Globus pallidus (tissue), 1 donor: ENCODE measurements around the gene ARMH3.

Source experiments
- DNase-seq: peaks from one replicate; pipeline ENCODE4 v3.0.0-alpha.2; 2015; ENCODE audit warnings: low spot score

ARMH3 gene

DNA sequence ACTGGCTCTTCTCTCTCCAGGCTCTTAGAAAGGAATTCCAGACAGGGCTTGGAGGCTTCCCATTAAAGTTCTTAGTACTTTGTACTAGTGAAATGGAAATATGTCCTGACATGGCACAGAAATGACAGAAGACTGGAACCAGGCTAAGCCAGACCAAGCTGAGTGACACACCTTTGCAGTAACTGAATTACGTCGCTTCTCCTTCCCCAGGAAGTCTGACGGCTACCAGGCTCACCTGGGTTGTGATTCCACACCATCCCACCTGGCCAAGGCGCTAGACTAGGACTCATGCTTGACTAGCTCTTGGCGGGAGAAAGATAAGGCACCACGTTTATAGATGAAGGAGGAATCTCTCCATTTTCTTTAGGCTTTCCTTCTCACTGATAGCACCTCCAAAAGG, 161.7 kb downstream of the ARMH3 start:
- DNase-seq, result no peak

DNA sequence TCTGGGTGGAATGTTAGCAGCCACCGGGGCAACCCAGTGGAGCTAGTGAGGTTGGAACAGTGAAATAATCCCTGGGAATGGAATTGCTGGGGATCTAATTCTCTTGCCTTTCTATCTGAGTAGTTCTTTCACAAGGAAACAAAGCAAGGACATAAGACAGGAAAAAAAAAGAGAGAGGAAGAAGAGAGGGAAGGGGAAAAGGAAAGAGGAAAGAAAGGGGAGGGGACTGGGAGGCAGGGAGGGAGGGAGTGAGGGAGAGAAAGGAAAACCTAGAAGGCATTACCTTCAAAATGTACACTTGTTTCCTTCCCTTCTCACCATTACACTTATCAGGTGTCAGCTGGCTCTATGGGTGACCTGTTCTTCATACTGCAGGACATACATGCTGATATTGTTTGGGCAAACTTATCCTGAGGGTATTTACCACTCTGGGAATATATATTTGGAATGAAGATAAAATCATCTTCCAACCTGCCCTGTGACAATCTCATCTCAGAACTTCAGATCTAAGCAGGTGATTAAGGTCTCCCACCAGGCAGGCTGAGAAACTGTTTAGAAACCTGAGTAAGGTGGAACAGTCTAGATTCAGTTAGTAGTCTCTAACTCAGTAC, 162.4 kb downstream of the ARMH3 start:
- no peak for DNase-seq

DNA sequence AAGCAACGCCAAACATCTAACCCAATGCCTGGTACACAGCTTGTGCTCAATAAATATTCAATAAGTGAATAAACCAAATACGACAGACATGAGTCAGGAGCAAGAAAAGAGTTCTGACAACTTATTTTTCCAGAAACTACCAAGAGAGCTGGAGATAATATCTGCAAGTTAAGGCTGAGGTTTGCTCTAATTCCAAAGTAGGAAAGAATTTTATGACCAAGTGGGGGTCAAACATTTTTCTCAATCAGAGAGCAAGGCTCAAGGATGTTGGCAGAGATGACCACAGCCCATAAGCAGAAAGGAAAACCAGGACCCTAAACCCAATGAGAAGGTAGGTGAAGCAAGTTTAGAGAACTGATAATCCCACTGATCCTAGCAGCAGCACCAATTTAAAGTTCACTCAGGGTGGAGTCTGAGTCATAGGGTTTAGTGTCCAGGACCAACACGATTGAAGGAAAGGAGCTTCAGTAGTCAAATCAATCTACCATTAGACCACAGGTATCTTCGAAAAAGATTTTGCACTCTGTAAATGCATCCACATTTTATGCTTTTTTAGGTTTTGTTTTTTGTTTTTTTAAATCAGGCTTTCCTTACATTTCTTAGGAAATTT, 163.1 kb downstream of the ARMH3 start:
- no peak for DNase-seq

DNA sequence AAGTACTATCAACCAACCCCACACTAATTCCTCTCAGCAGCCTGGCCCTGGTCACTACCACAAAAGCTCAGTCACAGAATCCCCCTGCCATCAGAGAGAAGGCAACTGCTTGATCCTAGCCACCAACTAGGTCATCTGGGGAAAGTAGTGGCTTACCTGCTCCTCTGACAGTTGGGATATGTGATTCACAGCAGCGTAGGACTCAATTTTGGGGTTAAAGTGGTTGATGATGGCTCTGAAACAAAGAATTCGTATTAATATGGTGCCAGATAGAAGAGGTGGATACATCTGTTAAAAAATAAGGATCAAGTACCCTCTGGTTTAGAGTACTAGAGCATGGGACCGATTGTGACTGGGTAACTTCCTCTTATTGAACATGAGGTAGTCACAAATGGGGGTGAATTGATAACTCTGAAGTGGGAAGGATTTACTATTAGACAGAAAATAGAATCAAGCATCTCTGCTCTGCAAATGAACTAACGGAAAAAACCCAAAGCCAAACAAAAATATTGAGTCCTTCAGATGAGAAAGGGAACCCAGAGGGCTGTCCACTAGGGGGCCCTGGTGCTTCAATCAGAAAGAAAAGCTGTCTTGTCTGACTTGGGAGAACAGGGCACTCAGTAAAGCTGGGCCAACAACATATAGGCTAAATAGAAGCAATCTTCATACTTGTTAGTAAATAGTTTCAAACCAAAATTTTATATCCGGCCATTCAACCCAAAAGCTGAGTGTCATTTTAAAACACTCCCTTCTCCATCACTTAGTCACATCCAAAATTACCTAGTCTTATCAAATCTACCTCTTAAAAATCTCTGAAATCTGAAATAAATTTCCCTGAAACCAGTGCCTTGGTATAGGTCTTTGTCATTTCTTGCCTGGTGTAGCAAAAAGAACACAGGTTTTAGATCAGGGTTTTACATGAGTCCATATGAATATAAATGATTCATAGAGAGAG, 166.4 kb downstream of the ARMH3 start:
- DNase-seq, result peak; percentile 81

DNA sequence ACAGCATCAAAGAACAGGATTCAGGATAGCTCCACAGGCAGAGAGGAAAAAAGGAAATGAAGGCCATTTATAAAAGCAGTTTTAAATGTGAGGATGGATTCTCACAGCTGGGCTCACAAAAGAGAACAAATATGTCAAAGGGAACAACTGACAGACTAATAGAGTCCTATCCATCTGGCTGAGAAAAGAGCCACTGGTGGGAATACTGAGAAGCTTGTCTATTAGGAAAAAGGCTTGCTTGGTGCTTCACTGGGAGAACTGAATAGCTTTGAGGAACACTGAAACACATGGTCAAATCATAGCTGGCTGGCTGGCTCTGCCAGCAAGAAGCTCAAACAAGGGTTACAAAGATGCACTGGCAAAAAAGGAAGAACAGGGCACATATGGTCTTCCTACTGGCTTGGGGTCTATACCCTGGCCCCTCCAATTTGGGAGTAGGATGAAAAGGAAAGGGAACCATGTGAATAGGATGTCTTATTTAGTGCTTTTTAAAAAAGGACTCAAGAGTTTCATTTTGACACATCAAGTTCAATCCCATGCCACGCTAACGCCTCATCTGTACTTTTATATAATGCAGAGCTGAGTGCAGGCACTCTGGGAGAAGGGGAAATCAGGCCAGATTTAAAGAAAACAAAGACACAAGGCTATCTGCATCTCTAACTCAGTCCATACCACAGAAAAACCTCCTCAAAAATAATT, 167.6 kb downstream of the ARMH3 start:
- DNase-seq, result peak; percentile 56

- no peak for DNase-seq
These were observed 168.2 kb downstream of the ARMH3 start for GRCh38 chr10:101887775-101888174.

GRCh38 chr10:101886521-101887312, 169.3 kb downstream of the ARMH3 start:
- DNase-seq, result no peak

DNA sequence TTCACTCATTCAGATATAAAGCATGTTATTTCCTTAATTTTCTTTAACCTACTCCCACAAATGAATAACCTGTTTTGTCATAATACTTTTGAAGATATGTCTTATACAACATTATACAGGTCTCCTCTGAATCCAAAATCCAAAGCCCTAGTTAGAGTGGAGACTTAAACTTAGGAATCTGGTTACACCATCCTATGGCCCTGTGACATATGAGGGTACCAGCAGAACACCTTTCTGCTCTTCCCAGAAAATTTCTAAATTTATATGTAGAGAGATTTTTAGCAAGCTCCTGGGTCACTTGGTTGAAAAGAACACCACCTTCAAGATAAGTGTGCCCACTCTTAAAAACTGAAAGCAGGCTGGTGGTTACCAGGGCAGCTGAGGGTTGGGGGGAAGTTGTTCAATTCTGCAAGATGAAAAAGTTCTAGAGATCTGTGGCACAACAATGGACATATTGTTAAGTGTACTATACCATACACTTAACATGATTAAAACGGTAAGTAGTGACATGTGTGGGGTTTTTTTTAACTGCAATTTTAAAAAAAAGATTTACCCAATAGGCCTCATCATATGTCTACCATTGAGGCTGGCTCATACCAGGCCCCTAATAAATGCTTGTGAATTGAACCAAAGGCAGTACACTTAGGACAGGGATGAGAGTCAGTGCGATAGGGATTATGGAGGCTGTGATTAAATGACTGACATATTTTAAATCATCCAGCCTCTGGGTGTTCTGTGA, 174.8 kb downstream of the ARMH3 start:
- no peak for DNase-seq

DNA sequence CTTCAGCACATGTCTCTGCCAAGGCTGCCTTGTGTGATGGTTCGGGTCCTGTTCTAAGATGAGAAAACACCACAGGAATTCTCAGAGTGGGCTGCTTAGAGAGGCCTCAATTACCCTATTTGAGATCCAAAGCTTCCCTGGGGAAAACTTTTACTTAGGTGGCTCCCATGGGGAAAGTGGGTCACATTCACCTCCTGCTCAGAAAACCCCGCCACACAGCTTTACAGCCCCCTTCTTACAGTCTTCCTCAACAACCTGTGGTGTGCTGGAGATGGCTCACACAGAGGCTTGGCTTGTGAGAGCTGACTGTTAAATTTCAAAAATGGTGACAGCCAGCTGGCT, 175.8 kb downstream of the ARMH3 start:
- no peak for DNase-seq

DNA sequence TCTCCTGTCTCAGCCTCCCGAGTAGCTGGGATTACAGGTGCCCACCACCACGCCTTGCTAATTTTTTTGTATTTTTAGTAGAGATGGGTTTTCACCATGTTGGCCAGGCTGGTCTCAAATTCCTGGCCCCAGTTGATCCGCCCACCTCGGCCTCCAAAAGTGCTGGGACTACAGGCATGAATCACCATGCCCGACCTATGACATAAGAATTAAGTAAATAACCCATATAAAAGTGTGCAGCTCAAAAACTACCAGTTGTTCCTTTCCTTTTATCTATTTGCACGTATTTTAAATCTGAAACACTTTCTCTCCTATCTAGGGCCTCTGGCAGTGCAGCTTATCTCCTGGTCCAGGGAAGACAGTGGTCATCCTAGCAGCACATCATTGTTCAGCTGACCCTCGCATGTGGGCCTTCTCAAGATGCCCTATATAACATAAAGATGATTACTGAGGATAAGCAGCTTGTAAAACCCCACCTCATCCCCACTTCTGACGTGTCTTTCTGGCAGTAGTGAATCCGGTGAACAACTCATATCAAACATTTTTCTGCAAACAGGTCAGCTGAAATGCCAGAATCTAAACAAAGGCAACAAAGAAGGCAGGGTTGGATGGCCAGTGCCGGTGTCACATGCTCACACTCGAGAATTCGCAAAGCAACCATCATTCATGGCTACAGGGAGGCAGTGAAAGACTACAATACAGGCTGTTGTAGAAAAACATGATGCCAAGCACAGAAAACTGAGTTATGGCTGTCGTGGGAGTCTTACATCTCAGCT, 176.3 kb downstream of the ARMH3 start:
- peak; percentile 80 for DNase-seq

DNA sequence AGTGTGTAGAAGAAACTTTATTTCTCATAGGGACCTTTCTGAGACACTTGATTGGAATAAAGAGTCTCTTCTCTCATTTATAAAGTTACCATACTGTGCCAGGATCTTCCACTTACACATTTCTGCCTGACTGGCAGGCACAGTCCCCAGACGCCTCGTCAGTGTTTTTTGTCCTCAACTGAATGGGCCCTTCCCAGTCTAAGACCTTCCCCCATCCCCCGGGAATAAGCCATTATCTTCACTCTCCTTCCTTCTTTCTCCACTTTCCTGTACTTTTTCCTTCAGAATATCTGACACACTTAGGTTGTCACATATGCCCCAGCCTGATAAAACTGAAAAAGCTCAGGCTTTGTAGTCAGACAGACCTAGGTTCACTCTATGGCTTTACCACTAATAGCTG, 177.1 kb downstream of the ARMH3 start:
- no peak for DNase-seq

GRCh38 chr10:101875068-101875688, 180.8 kb downstream of the ARMH3 start:
- DNase-seq, result no peak

GRCh38 chr10:101874252-101874651, 181.7 kb downstream of the ARMH3 start:
- no peak for DNase-seq

- DNase-seq, result no peak
These were observed 188.0 kb downstream of the ARMH3 start for GRCh38 chr10:101867931-101868330.

DNA sequence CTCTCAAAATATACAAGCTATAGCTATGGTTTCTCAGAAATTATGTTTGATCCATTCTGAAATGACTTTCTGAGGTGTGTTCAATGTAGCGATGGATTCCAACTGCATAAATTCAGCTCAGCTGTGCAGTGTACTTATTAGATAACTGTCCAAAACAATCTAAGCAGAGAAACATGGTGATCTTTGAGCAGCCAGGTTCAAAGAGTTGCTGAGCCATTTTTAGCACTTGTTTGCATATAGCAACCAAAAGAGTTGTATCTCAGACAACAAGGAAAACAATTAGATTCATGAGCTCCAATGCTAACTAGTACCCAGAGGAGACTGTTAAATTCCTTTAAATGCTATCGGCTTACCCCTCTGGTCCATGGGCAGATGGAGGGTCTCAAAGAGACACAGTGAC, 196.4 kb downstream of the ARMH3 start:
- no peak for DNase-seq

DNA sequence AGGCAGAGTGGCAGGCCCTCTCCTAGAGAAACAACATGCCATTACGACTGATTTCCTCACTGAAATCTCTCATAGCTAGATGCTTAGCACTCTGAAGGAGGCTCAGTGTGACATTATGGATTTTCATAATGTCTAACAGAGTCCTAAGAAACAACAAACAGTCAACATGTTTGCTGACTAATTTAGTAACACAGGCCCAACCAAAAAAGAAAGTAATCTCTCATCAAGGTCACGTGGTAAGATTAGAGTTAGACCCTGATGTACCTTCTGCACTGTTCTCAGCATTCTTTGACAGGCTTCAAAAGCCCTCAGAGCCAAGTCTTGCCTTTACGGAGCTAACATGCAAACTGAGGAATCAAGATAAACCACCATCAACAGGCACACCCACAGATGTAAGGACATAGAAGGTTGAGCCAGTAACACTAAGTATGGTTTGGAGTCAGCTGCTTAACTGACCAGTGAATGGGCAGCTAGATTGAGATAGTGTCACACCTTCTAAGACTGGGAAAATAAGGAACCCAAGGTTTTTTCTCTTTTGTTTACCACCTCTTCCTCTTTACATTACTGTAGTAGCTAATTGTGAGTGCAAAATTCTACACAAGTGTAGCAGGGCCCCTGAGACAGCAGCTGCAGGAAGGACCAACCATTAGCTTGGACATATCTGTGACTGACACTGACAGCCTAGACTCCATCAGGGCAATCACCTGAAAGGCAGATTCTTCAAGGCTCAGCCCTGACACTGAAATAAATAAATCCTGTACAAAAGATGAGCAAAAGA, 197.1 kb downstream of the ARMH3 start:
- DNase-seq, result no peak

GRCh38 chr10:101857802-101858476, 198.0 kb downstream of the ARMH3 start:
- DNase-seq, result no peak

GRCh38 chr10:101856626-101857025, 199.3 kb downstream of the ARMH3 start:
- DNase-seq, result no peak
